Measurements from ENCODE around the gene CFAP69. TPM values are rescaled to one million over a fixed set of nuclear protein-coding genes. Genes with fewer than 3 reads are reported as not detected.

CFAP69 gene
- total RNA-seq, 1 experiment from 2014 or later, result 2.0 TPM

DNA sequence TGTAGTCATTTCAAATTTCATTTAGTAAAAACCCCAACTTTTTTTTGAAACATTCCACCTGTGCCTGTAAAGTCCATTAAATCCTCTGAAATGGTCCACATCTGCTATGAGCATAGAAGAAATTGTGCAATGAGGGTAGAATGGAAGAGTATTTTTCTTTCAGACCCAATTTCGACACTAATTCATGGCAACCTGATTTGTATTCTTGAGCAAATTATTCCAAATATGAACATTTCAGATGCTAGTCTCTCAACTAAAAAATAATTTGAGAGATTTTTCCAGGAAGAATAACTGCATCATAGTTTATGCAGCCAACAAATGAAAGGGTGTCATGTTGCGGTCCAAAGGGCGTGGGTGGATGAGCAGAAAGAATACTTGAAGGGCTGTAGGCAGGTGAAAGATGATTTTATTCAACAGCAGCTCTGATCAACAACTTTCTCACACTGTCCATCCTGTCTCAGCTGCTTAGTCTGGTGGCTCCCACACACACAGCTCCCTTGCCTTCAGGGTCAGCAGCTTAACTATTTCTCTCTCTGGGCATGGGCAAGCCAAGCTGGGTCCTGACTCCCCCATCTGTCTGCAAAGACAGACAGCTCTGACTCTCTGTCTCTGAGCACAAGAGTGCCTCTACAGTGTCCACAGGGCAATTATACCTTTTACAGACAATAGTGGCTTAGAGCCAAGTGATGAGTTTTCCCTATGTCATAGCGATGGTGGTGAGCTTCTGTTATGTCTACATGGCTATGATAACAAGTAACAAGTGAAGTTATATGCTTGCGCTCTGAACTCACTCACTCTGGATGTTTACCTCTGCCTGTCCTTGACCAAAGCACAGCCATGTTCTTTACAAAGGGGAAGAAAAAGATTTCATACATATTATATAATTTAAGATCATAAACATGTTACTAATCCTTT lies 21.9 kb upstream of the CFAP69 start:
- DNase-seq, result no peak
- Histone ChIP-seq H3K27me3 (ENCODE audit: control insufficient read depth, insufficient read depth, low read length) (no peaks in the 10 kb centered on the region), H3K36me3 (replicated peaks; ENCODE audit: control insufficient read depth, insufficient read depth, low read length) (no peaks in the 10 kb centered on the region), H3K4me3 (ENCODE audit: insufficient read depth, low read depth, low read length) (no peak overlapping the region)

DNA sequence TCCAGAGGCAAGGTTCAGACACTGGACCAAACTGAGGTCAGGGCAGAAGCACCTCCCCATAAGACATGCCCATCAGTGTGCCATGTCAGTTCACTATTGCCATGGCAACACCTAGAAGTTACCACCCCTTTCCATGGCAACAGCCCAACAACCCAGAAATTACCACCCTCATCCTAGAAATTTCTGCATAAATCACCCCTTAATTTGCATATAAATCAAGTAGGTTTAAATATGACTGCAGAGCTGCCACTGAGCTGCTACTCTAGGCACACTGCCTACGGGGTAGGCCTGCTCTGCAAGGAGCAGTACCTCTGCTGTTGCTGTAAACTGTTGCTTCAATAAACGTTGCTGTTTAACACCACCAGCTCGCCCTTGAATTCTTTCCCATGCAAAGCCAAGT lies 20.8 kb upstream of the CFAP69 start:
- DNase-seq, result no peak
- no peaks in the 10 kb centered on the region for H3K36me3 ChIP-seq (replicated peaks; ENCODE audit: control insufficient read depth, insufficient read depth, low read length)
- H3K27me3 ChIP-seq (ENCODE audit: control insufficient read depth, insufficient read depth, low read length), result no peaks in the 10 kb centered on the region
- no peak overlapping the region for H3K4me3 ChIP-seq (ENCODE audit: insufficient read depth, low read depth, low read length)

DNA sequence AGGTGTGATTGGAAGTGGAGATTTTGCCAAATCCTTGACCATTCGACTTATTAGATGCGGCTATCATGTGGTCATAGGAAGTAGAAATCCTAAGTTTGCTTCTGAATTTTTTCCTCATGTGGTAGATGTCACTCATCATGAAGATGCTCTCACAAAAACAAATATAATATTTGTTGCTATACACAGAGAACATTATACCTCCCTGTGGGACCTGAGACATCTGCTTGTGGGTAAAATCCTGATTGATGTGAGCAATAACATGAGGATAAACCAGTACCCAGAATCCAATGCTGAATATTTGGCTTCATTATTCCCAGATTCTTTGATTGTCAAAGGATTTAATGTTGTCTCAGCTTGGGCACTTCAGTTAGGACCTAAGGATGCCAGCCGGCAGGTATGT lies 19.8 kb upstream of the CFAP69 start:
- no peak for DNase-seq
- Histone ChIP-seq H3K36me3 (replicated peaks; ENCODE audit: control insufficient read depth, insufficient read depth, low read length) (no peaks in the 10 kb centered on the region), H3K27me3 (ENCODE audit: control insufficient read depth, insufficient read depth, low read length) (no peaks in the 10 kb centered on the region), H3K4me3 (ENCODE audit: insufficient read depth, low read depth, low read length) (no peak overlapping the region)

DNA sequence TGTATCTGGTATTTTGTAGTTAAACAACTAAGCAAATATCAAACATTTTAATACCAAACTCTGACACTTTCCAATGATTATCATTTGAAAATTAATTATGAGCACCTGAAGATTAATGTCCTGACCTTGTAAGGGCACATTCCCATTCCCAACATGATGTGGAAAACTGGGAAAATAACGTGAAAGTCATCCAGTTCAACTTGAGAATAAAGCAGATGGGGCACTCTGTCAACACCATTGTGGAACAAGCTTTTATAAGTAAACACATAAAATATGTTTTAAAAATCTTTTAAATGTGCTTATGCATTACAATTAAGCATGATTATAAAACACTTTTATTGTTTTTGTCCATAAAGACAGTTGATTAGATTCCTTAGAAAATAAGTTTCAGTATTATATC lies 19.4 kb upstream of the CFAP69 start:
- Histone ChIP-seq H3K27me3 (ENCODE audit: control insufficient read depth, insufficient read depth, low read length) (no peaks in the 10 kb centered on the region), H3K4me3 (ENCODE audit: insufficient read depth, low read depth, low read length) (no peak overlapping the region), H3K36me3 (replicated peaks; ENCODE audit: control insufficient read depth, insufficient read depth, low read length) (no peaks in the 10 kb centered on the region)
- DNase-seq, result no peak

DNA sequence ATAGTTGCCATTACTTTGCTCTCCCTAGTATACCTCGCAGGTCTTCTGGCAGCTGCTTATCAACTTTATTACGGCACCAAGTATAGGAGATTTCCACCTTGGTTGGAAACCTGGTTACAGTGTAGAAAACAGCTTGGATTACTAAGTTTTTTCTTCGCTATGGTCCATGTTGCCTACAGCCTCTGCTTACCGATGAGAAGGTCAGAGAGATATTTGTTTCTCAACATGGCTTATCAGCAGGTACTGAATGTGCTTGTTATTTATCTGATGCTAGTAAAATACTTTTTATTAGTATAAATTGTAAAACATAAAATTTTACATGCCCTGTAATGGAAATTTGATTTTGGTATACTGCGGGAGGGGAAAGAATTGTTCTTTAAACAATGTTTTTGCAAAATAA lies 17.7 kb upstream of the CFAP69 start:
- Histone ChIP-seq H3K4me3 (ENCODE audit: insufficient read depth, low read depth, low read length) (no peak overlapping the region), H3K36me3 (replicated peaks; ENCODE audit: control insufficient read depth, insufficient read depth, low read length) (no peaks in the 10 kb centered on the region), H3K27me3 (ENCODE audit: control insufficient read depth, insufficient read depth, low read length) (no peaks in the 10 kb centered on the region)
- DNase-seq, result no peak

DNA sequence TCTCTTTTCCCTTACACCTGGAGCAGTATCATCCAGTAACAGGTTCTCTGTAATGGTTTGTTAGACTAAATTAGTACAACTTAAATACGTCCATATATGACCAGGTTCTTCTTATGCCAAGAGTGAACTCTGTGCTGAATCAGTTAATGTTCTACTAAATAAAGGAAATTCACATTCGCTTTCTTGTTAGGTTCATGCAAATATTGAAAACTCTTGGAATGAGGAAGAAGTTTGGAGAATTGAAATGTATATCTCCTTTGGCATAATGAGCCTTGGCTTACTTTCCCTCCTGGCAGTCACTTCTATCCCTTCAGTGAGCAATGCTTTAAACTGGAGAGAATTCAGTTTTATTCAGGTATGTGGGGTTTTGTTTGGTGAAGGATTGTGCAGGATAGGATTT lies 15.3 kb upstream of the CFAP69 start:
- H3K36me3 ChIP-seq (replicated peaks; ENCODE audit: control insufficient read depth, insufficient read depth, low read length), result no peaks in the 10 kb centered on the region; the same call in 1 of the 2 replicates
- no peak overlapping the region for H3K4me3 ChIP-seq (ENCODE audit: insufficient read depth, low read depth, low read length)
- no peak for DNase-seq
- no peaks in the 10 kb centered on the region for H3K27me3 ChIP-seq (ENCODE audit: control insufficient read depth, insufficient read depth, low read length)

DNA sequence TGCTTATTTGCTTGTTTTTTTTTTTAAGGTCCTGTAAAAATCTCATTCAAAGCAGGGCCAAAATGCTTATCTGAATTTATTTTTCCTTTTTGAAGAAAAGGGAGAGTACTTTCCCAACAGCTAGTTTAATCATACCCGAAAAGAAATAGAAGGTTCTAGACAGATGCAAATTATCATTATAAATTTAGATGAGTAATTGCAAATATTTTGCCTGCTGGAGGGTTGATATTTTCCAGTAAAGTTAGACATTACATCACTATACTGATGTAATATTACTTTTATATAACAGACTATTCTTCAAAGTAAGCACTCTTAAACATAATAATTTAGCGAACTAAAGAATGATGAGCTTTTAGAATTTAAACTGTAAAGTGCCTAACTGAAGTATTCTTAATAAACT lies 14.1 kb upstream of the CFAP69 start:
- no peaks in the 10 kb centered on the region; the same call in 1 of the 2 replicates for H3K36me3 ChIP-seq (replicated peaks; ENCODE audit: control insufficient read depth, insufficient read depth, low read length)
- H3K4me3 ChIP-seq (ENCODE audit: insufficient read depth, low read depth, low read length), result no peak overlapping the region
- DNase-seq, result no peak
- H3K27me3 ChIP-seq (ENCODE audit: control insufficient read depth, insufficient read depth, low read length), result no peaks in the 10 kb centered on the region

DNA sequence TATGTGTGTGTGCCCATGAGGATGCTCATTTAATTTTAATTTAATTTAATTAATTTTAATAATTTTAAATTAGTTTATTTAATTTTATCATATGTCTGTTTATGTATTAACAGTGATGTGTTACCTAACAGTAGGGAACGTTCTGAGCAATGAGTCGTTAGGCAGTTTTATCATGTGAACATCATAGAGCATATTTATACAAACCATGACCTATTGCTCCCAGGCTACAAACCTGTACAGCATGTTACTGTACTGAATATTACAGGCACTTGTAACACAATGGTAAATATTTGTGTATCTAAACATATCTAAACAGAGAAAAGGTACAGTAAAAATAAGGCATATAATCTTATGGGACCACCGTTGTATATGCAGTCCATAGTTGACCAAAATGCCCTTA lies 13.7 kb upstream of the CFAP69 start:
- Histone ChIP-seq H3K4me3 (ENCODE audit: insufficient read depth, low read depth, low read length) (no peak overlapping the region), H3K27me3 (ENCODE audit: control insufficient read depth, insufficient read depth, low read length) (no peaks in the 10 kb centered on the region), H3K36me3 (replicated peaks; ENCODE audit: control insufficient read depth, insufficient read depth, low read length) (no peaks in the 10 kb centered on the region; the same call in 1 of the 2 replicates)
- no peak for DNase-seq

DNA sequence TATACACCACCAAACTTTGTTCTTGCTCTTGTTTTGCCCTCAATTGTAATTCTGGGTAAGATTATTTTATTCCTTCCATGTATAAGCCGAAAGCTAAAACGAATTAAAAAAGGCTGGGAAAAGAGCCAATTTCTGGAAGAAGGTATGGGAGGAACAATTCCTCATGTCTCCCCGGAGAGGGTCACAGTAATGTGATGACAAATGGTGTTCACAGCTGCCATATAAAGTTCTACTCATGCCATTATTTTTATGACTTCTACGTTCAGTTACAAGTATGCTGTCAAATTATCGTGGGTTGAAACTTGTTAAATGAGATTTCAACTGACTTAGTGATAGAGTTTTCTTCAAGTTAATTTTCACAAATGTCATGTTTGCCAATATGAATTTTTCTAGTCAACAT lies 12.5 kb upstream of the CFAP69 start:
- no peak overlapping the region for H3K4me3 ChIP-seq (ENCODE audit: insufficient read depth, low read depth, low read length)
- DNase-seq, result no peak
- peaks cover 1% of the 10 kb centered on the region; the same call in 1 of the 2 replicates for H3K36me3 ChIP-seq (replicated peaks; ENCODE audit: control insufficient read depth, insufficient read depth, low read length)
- H3K27me3 ChIP-seq (ENCODE audit: control insufficient read depth, insufficient read depth, low read length), result no peaks in the 10 kb centered on the region

DNA sequence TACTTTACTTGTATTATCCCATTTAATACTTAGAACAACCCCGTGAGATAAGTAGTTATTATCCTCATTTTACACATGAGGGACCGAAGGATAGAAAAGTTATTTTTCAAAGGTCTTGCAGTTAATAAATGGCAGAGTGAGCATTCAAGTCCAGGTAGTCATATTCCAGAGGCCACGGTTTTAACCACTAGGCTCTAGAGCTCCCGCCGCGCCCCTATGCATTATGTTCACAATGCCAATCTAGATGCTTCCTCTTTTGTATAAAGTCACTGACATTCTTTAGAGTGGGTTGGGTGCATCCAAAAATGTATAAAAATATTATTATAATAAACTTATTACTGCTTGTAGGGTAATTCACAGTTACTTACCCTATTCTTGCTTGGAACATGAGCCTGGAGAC lies 11.4 kb upstream of the CFAP69 start:
- DNase-seq, result no peak
- Histone ChIP-seq H3K4me3 (ENCODE audit: insufficient read depth, low read depth, low read length) (no peak overlapping the region), H3K27me3 (ENCODE audit: control insufficient read depth, insufficient read depth, low read length) (no peaks in the 10 kb centered on the region), H3K36me3 (replicated peaks; ENCODE audit: control insufficient read depth, insufficient read depth, low read length) (peaks cover 1% of the 10 kb centered on the region; the same call in 1 of the 2 replicates)

DNA sequence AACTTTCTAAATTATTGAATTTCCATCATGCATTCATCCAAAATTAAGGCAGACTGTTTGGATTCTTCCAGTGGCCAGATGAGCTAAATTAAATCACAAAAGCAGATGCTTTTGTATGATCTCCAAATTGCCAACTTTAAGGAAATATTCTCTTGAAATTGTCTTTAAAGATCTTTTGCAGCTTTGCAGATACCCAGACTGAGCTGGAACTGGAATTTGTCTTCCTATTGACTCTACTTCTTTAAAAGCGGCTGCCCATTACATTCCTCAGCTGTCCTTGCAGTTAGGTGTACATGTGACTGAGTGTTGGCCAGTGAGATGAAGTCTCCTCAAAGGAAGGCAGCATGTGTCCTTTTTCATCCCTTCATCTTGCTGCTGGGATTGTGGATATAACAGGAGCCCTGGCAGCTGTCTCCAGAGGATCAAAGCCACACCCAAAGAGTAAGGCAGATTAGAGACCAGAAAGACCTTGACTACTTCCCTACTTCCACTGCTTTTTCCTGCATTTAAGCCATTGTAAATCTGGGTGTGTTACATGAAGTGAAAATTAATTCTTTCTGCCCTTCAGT lies 8.2 kb upstream of the CFAP69 start:
- Histone ChIP-seq H3K27me3 (ENCODE audit: control insufficient read depth, insufficient read depth, low read length) (no peaks in the 10 kb centered on the region), H3K36me3 (replicated peaks; ENCODE audit: control insufficient read depth, insufficient read depth, low read length) (peaks cover 1% of the 10 kb centered on the region; the same call in 1 of the 2 replicates), H3K4me3 (ENCODE audit: insufficient read depth, low read depth, low read length) (no peak overlapping the region)
- no peak for DNase-seq

DNA sequence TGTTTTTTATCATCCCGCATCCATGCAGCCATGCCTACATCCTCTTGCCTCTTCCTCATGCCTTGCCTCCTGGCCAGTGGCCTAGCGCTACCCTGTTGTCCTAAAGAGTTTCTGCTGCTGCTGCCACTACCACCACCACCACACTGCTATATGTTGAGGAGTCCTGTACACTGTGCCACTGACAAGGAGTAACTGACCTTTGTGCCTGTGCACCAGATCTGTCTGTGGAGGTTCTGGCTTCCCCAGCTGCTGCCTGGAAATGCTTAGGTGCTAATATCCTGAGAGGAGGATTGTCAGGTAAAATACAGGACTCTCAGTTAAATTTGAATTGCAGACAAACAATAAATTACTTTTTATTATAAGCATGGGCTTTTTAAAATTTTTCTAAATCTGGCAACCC lies 7.0 kb upstream of the CFAP69 start:
- no peak for DNase-seq
- Histone ChIP-seq H3K36me3 (replicated peaks; ENCODE audit: control insufficient read depth, insufficient read depth, low read length) (peaks cover 1% of the 10 kb centered on the region; the same call in 1 of the 2 replicates), H3K4me3 (ENCODE audit: insufficient read depth, low read depth, low read length) (no peak overlapping the region), H3K27me3 (ENCODE audit: control insufficient read depth, insufficient read depth, low read length) (no peaks in the 10 kb centered on the region)

DNA sequence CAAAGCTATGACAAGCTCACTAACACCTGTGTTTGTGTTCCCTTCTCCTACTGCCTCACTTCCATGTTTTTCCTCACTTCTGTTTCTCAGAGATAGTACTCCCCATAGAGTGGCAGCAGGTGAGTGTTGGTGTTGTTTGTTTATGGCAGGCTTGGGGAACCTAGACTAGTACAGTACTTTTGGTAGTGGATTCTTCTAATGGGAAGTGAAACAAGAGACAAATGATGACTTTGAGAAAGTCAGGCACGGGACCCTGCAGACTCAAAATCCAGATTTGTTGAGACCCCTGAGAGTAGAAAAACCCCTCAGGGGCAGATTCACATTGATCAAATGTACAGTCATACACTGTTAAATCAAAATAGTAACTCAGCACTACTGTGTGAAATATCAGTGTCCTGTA lies 6.4 kb upstream of the CFAP69 start:
- H3K4me3 ChIP-seq (ENCODE audit: insufficient read depth, low read depth, low read length), result no peak overlapping the region
- peaks cover 2% of the 10 kb centered on the region; the same call in 1 of the 2 replicates for H3K27me3 ChIP-seq (ENCODE audit: control insufficient read depth, insufficient read depth, low read length)
- DNase-seq, result no peak
- H3K36me3 ChIP-seq (replicated peaks; ENCODE audit: control insufficient read depth, insufficient read depth, low read length), result 0 out of 2 replicates have a peak, but pooled peaks cover 1% of the 10 kb centered on the region

DNA sequence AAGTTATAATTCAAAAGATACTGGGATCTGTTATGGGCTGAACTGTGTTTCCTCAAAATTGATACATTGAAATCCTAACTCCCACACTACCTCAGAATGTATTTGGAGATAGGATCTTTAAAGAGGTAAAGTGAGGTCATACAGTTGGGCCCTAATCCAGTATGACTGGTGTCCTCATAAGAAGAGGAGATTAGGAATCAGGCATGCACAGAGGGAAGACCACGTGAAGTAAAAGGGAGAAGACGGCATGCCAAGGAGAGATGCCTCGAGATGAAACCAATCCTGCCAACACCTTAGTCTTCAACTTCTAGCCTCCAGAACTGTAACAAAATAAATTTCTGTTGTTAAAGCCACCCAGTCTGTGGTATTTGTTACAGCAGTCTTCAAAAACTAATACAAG lies 5.9 kb upstream of the CFAP69 start:
- DNase-seq, result no peak
- Histone ChIP-seq H3K27me3 (ENCODE audit: control insufficient read depth, insufficient read depth, low read length) (peaks cover 6% of the 10 kb centered on the region), H3K36me3 (replicated peaks; ENCODE audit: control insufficient read depth, insufficient read depth, low read length) (0 out of 2 replicates have a peak, but pooled peaks cover 1% of the 10 kb centered on the region), H3K4me3 (ENCODE audit: insufficient read depth, low read depth, low read length) (no peak overlapping the region)

DNA sequence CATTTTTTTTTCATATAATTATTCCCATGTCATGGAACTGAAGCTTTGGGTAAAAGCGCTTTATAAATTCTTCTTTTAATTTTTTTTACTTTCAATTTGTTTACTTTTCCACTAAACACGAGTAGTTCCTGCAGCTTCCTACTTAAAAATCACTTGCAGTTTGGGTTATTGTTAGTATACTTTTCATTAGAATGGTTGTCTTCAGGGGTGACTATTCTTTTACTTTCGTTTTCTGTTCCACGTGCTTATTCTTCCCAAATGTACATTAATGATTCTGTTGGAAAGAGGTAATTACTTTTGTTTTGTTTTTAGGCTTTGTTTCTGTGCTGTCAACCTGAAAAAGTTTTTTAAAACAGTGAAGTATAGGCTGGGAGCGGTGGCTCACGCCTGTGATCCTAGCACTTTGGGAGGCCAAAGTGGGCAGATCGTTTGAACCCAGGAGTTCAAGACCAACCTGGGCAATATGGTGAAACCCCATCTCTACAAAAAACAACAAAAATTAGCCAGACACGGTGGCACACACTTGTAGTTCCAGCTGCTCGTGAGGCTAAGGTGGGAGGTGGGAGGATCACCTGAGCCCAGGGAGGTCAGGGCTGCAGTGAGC lies 5.2 kb upstream of the CFAP69 start:
- H3K4me3 ChIP-seq (ENCODE audit: insufficient read depth, low read depth, low read length), result no peak overlapping the region
- no peak for DNase-seq
- H3K27me3 ChIP-seq (ENCODE audit: control insufficient read depth, insufficient read depth, low read length), result peaks cover 12% of the 10 kb centered on the region
- 0 out of 2 replicates have a peak, but pooled peaks cover 1% of the 10 kb centered on the region for H3K36me3 ChIP-seq (replicated peaks; ENCODE audit: control insufficient read depth, insufficient read depth, low read length)
